ENCODE measurements around the gene VASN.

The VASN gene

DNA sequence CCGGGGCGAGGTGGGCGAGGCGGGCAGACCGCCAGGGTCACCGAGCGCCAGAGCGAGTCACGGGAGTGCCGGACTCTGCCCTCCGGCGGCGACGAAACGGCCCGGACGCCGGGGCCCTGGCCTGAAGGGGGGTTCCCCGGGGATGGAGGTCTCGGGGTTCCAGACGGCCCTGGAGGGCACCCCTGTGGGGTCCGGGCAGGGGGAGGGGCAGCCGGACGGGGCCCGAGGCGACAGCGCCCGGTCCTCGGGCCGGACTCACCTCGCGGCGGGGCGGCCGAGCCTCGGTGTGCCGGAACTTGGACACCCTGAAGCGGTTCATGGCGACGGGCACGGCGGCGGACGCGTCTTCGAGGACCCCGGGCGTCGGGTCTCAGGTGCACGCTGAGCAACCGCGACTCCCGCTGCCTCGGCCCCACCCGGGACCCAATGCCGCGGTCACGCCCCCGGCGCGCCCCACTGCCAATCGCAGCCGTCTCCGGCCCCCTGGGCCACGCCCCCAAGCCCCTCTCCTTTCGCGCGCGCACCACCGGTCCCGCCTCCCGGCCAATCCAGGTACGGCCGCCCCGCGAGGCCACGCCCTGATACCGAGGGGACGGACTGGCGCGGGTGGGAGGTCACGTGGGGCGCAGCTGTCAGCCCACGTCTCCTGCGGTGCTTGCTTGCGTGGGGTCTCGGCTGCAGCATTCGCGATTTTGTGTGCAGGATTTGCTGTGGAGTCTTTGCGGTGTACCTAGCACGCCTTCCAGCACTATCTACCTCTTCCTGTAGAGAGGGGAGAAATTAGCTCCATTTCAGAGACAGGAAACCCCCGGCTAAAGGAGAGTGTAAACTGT is 44.8 kb downstream of the VASN start, which contains the start of gene CORO7:
Gene CORO7, minus strand, starts transcription at position 397 of the 833 bp plus-strand sequence. Its CDS starts 78 bp downstream, at position 319.
- peak; percentile 96 for DNase-seq (ENCODE audit: low spot score)
- TF ChIP-seq, protein P1, sequence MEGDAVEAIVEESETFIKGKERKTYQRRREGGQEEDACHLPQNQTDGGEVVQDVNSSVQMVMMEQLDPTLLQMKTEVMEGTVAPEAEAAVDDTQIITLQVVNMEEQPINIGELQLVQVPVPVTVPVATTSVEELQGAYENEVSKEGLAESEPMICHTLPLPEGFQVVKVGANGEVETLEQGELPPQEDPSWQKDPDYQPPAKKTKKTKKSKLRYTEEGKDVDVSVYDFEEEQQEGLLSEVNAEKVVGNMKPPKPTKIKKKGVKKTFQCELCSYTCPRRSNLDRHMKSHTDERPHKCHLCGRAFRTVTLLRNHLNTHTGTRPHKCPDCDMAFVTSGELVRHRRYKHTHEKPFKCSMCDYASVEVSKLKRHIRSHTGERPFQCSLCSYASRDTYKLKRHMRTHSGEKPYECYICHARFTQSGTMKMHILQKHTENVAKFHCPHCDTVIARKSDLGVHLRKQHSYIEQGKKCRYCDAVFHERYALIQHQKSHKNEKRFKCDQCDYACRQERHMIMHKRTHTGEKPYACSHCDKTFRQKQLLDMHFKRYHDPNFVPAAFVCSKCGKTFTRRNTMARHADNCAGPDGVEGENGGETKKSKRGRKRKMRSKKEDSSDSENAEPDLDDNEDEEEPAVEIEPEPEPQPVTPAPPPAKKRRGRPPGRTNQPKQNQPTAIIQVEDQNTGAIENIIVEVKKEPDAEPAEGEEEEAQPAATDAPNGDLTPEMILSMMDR (IDR thresholded peaks at IDR 0.05; ENCODE audit: extremely low read depth, insufficient read depth, missing control alignments) = no peak
- in situ Hi-C loops (cut with MboI; ENCODE audit: low pct_unique_long_range_greater_than_20kb, low sequenced_read_pairs, unreplicated experiment) = no loop called here

DNA sequence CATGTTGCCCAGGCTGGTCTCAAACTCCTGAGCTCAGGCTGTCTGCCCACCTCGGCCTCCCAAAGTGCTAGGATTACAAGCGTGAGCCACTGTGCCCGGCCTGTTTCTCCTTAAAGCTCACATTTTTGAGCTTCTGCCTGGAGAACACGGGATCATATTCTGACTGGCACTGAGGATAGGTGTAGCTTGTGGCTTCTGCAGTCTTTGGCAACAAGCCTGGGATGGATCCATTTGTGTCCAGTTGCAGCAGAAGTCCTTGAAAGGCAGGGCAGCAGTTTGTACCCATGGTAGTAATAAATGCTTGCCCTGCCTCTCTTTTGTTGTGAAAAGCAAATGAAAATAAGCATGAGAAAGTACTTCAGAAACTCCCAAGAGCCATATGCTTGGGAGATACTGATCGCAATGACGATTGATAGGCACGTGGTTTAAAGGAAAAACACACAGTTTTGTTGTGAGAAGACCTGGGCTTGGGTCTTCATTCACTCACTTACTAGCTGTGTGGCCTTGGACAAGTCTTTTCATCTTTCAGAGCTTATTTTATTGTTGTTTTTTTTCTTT is 47.8 kb downstream of the VASN start:
- TF ChIP-seq, protein P1 (IDR thresholded peaks at IDR 0.05; ENCODE audit: extremely low read depth, insufficient read depth, missing control alignments) = no peak
- no peak for DNase-seq (ENCODE audit: low spot score)
- in situ Hi-C loops (cut with MboI; ENCODE audit: low pct_unique_long_range_greater_than_20kb, low sequenced_read_pairs, unreplicated experiment) = no loop called here

DNA sequence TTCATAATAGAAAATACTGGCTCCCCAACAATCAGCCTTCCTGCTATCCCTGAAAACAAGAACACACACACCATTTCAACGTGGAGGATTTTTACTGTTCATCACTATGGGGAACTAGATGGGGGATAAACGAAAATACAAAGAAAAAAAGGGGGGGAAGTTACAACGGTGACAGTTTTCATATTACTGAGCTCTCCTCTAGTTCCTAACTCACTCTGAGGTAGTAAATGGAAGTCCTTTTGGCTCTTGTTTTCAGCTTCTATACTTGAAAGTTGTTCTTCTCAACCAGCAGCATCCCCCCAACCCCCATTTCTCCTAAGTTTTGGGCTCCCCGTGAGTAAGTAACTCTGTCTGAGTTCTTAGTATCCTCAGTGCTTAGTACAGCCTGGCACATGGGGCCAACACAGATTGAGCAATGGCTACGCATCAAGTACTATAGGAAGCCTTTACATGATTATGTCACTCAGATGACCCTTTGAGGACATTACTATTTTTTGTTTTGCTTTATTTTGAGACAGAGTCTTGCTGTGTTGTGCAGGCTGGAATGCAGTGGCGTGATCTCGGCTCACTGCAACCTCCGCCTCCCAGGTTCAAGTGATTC is 49.0 kb downstream of the VASN start:
- no peak for DNase-seq (ENCODE audit: low spot score)

DNA sequence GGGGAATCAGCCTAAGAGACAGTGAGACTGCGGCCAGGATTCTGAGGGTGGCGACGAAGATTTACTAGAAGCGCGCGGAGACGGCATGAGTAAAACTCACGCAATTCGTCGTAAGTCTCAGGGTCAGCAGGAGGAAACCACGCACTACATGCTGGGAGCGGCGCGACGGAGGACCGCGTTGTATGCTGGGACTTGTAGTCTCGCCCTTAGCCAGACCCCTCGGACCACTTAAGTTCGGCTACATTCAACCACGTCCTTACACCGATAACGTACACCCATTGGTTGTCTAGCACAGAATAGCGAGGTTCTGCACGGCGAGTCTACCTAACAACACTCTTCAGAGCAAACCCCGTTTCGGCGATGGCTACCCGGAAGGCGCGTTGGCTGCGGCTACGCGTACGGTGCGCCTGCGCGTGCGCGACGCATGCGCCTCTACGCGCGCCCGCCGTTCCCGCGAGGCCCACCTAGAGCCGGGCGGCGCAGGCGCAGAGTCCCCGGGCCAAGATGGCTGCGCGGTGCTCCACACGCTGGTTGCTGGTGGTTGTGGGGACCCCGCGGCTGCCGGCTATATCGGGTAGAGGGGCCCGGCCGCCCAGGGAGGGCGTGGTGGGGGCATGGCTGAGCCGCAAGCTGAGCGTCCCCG is 53.9 kb downstream of the VASN start, which contains the start of gene DNAJA3:
Gene DNAJA3, plus strand, starts transcription at position 491 of the 643 bp plus-strand sequence. Its CDS starts 14 bp downstream, at position 505.
- TF ChIP-seq, protein P1 (IDR thresholded peaks at IDR 0.05; ENCODE audit: extremely low read depth, insufficient read depth, missing control alignments) = no peak
- in situ Hi-C loops (cut with MboI; ENCODE audit: low pct_unique_long_range_greater_than_20kb, low sequenced_read_pairs, unreplicated experiment) = no loop called here
- DNase-seq (ENCODE audit: low spot score) = peak; percentile 98

More for the DNA sequence above, 49.0 kb downstream of the VASN start:
- in situ Hi-C loops (cut with MboI; ENCODE audit: low pct_unique_long_range_greater_than_20kb, low sequenced_read_pairs, unreplicated experiment) = no loop called here
- TF ChIP-seq, protein P1 (IDR thresholded peaks at IDR 0.05; ENCODE audit: extremely low read depth, insufficient read depth, missing control alignments) = no peak

DNA sequence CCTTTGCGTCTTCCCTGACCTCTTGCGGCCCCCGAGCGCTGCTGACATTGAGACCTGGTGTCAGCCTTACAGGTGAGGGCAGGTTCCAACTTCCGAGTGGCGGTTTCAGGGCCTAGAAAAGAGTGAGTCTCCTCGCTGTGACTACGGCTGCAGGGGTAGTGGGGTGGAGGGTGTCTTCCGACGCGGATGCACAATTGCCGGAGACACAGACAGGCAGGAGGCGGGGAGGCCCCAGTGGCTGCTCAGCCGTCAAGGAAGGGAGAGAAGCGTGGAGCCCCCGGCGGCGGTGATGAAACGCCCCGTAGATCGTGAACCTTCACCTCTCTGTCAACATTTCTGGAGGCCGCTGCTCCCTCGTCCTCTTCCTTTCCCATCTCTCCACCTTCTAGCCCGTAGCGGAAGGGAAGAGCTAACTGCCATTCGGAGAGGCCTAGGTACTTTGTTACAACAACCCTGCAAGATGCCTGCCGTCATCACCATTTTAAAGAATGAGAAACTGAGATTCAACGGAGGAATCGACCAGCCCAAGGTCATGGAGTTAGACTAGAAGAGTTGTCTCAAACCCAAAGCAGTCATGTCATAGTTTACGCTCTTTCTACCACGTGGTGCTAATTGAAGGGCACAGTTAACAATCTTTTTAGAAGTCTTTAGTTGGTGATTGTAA is 54.5 kb downstream of the VASN start:
- in situ Hi-C loops (cut with MboI; ENCODE audit: low pct_unique_long_range_greater_than_20kb, low sequenced_read_pairs, unreplicated experiment) = no loop called here
- peak; percentile 26 for DNase-seq (ENCODE audit: low spot score)
- TF ChIP-seq, protein P1 (IDR thresholded peaks at IDR 0.05; ENCODE audit: extremely low read depth, insufficient read depth, missing control alignments) = no peak
